ENCODE measurements around the gene SRRM4.

- TF ChIP-seq, protein P1, sequence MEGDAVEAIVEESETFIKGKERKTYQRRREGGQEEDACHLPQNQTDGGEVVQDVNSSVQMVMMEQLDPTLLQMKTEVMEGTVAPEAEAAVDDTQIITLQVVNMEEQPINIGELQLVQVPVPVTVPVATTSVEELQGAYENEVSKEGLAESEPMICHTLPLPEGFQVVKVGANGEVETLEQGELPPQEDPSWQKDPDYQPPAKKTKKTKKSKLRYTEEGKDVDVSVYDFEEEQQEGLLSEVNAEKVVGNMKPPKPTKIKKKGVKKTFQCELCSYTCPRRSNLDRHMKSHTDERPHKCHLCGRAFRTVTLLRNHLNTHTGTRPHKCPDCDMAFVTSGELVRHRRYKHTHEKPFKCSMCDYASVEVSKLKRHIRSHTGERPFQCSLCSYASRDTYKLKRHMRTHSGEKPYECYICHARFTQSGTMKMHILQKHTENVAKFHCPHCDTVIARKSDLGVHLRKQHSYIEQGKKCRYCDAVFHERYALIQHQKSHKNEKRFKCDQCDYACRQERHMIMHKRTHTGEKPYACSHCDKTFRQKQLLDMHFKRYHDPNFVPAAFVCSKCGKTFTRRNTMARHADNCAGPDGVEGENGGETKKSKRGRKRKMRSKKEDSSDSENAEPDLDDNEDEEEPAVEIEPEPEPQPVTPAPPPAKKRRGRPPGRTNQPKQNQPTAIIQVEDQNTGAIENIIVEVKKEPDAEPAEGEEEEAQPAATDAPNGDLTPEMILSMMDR (IDR thresholded peaks at IDR 0.05), result no peak
- TF ChIP-seq POLR2A (IDR thresholded peaks at IDR 0.05) (no peak), EP300 (IDR thresholded peaks at IDR 0.05) (no peak)
Observed at GRCh38 chr12:118959348-118959747, 22.0 kb upstream of the SRRM4 start.

Data from tibial nerve (tissue), 4 donors.